GM21526 (cell line): ENCODE measurements around the gene CRYM.
A peak's percentile ranks its signal among the peaks of the same experiment; 100 is the strongest.
"Not testable (repeated sequence)": the region's sequence is repeated elsewhere in the genome, so short reads cannot be mapped to it uniquely, and the experiment has no call there.

Experiments
- ATAC-seq: cut with Tn5 transposase; IDR thresholded peaks from one replicate; pipeline ENCODE4 v1.9.1; 2021; ENCODE audit warnings: moderate library complexity; ENCODE audit not compliant: unreplicated experiment, low FRiP score

The CRYM gene

DNA sequence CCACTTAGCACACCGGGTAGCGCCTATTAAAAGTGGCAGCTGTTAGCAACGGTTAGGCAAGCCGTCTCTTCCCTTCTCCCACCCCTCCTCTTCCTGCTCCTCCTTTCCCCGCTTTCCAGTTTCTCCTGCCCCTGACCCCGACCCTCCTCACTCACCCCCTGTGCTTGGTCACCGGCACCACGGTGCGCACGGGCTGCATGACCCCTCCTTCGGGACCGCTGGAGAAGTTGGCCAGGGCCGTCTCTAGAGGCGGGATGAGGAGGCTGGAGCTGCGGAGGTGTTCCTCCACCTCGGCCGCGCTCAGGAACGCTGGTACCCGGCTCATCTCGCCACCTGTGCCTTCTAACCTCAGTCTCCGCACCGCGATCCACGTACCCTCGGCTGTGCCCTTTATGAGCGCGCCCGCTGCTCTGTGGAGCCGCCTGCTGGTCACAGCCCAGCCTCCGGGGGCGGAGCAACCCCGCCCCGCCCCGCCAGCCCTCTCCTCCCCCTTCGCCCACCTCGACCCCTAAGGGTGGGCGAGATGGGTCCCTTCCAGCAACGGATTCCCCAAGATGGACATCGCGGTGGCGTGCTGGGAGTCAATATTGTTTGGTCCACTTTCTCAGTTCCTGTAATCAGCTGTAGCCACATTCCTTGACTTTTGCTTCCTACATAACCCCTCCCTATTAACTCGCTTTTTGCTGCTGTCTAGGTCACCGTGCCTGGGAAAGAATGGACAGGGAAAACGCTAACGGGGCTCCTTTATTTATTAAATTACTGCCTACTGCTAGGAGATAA lies at the start of gene CRYM:
TSS of gene CRYM (minus strand) at position 364 of the 780 bp plus-strand sequence. CDS start at position 325, 39 bp downstream.
- ATAC-seq, result no peak

GRCh38 chr16:21327046-21327445 lies 49.0 kb upstream of the CRYM start:
- ATAC-seq, result no peak

- no peak for ATAC-seq
Observed at GRCh38 chr16:21326459-21326858, 48.4 kb upstream of the CRYM start.

GRCh38 chr16:21324267-21324666 lies 46.2 kb upstream of the CRYM start:
- no peak for ATAC-seq

DNA sequence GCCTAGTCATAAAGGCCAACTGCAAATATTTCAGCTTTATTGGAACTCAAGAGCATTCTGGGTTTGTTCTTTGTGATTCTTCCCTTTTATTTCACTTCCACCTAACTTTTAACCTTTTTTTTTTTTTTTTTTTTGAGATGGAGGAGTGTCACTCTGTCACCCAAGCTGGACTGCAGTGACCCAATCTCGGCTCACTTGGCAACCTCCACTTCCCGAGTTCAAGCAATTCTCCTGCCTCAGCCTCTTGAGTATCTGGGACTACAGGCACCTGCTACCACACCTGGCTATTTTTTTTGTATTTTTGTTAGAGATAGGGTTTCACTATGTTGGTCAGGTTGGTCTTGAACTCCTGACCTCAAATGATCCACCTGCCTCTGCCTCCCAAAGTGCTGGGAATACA lies 44.2 kb upstream of the CRYM start:
- ATAC-seq, result not testable (repeated sequence)

DNA sequence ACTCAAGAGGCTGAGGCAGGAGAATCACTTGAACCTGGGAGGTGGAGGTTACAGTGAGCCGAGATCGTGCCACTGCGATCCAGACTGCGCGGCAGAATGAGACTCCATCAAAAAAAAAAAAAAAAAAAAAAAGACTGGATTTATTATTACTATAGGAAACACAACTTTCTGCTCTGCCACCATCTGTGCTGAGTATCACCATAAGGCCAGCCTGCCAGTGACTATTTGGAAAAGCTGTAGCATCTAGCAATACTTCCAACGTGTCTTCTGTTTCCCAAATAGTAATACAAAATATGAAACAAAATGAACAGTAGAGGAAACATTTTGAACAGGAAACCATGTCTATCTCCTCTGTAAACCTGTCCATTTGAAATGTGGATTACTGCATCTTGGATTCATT lies 43.6 kb upstream of the CRYM start:
- no peak for ATAC-seq

DNA sequence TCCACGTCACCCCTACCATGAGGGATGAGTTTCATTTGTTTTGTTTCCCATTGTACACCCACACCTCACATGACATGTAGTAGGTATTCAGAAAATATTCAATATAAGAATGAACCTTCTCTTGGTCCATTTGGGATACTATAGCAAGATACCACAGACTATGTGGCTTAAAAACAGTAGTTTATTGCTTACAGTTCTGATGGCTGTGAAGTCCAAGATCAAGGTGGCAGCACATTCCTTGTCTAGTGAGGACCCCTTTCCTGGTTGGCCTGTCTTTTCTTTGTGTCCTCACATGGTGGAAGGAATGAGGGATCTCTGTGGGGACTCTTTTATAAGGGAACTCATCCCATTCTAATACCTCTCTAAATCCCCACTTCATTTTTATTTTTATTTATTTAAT lies 36.2 kb upstream of the CRYM start:
- no peak for ATAC-seq

DNA sequence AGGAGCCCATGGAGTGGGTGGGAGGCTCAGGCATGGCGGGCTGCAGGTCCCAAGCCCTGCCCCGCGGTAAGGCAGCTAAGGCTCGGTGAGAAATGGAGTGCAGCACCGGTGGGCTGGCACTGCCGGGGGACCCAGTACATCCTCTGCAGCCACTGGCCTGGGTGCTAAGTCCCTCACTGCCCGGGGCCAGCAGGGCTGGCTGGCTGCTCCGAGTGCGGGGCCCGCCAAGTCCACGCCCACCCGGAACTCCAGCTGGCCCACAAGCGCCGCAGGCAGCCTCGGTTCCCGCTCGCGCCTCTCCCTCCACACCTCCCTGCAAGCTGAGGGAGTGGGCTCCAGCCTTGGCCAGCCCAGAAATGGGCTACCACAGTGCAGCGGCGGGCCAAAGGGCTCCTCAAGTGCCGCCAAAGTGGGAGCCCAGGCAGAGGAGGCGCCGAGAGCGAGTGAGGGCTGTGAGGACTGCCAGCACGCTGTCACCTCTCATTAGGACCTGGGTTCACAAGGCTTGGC lies 34.8 kb upstream of the CRYM start:
- not testable (repeated sequence) for ATAC-seq

DNA sequence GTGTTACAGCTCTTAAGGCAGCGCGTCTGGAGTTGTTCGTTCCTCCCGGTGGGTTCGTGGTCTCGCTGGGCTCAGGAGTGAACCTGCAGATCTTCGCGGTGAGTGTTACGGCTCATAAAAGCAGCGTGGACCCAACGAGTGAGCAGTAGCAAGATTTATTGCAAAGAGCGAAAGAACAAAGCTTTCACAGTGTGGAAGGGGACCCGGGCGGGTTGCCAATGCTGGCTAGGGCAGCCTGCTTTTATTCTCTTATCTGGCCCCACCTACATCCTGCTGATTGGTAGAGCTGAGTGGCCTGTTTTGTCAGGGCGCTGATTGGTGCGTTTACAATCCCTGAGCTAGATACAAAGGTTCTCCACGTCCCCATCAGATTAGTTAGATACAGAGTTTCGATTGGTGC lies 34.0 kb upstream of the CRYM start:
- not testable (repeated sequence) for ATAC-seq

DNA sequence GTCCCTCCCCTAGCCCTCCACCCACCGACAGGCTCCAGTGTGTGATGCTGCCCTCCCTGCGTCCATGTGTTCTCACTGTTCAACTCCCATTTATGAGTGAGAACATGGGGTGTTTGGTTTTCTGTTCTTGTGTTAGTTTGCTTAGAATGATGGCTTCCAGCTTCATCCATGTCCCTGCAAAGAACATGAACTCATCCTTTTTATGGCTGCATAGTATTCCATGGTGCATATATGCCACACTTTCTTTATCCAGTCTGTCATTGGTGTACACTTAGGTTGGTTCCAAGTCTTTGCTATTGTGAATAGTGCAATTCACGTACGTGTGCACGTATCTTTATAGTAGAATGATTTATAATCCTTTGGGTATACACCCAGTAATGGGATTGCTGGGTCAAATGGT lies 28.6 kb upstream of the CRYM start:
- not testable (repeated sequence) for ATAC-seq

DNA sequence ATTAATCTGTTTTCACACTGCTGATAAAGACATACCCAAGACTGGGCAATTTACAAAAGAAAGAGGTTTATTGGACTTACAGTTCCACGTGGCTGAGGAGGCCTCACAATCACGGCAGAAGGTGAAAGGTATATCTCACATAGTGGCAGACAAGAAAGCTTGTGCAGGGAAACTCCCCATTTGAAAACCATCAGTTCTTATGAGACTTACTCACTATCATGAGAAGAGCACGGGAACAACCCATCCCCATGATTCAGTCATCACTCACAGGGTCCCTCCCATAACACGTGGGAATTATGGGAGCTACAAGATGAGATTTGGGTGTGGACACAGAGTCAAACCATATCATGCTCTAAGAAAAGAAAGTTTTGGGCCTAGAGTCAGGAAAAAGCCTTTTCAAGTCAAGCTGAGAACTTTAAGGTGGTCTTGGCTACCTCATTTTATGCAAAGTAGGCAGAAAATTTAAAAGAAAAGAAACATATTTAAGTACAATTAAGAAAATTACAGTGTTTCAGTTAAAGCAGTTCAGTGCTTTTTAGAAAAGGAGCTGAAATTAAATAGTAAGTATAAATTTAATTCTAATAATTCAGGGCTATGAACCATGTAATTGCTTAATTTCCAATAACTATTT lies 24.9 kb upstream of the CRYM start:
- ATAC-seq, result no peak

- no peak for ATAC-seq
Observed at GRCh38 chr16:21302454-21302853, 24.4 kb upstream of the CRYM start.

GRCh38 chr16:21301895-21302291 lies 23.8 kb upstream of the CRYM start:
- ATAC-seq, result no peak

- ATAC-seq, result peak; percentile 48
Observed at GRCh38 chr16:21301168-21301894, 23.2 kb upstream of the CRYM start.

DNA sequence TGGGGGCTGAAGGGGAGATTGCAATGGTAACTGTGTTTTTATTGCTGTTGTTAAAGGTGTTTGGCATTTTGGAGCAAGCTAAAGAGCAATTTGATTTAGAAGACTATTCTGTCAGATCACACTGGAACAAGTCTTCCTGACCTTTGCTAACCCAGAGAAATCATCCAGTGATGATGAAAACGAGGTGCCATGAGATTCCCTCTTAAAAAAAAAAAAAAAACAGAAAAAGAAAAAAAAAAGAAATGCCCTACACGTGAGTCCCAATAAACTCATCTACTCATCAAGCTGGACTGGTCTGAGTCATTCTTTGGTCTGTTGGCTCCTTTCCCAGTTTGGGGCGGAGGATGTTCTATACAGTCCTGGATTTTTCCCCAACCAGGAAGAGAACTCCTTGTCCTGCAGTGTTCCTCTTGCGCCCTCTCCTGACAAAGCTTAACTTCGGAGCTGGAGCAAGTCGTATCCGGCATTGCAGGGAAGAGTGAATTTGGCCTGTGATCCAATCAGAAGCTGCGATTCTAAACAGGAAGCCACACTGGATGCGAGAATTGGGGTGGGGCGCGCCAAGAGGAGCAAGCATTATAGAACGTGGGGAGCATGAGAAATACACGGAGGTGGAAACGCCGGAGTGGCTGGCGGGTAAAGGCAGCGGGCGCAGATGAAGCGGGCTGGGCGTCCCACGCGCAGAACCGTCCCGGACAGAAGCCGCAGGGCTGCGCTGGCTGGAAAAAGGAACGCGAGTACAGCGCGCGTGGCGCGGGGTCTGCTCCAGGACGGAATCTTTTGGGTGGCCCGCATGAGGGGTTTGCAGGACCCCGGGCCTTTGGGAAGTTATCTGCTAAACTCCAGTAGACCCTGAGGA lies 22.4 kb upstream of the CRYM start:
- ATAC-seq, result peak; percentile 55

DNA sequence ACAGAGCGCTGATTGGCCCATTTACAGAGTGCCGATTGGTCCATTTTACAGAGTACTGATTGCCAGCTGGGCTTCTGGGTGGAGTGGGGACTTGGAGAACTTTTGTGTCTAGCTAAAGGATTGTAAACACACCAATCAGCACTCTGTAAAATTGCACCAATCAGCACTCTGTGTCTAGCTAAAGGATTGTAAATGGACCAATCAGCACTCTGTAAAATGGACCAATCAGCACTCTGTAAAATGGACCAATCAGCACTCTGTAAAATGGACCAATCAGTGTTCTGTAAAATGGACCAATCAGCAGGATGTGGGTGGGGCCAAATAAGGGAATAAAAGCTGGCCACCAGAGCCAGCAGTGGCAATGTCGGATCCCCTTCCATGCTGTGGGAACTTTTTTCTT lies 11.7 kb upstream of the CRYM start:
- not testable (repeated sequence) for ATAC-seq

DNA sequence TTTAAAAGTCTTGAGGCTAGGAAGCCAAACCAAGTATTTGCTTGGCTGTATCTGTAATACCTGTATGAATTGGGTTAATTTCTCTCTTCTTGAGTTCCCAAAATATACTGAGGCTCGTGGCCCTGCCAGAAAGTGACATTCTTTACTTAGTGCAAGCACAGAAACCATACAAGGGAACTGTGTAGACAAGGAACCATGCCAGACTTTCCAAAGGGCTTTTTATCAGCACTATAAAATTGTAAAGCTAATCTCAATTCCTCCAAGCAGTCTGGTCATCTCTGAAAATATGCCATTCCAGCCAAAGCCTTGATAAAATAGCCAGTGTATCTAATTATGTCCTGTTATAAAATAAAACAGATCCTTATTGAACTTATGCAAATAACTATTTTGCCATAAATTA lies 7.2 kb upstream of the CRYM start:
- no peak for ATAC-seq

GRCh38 chr16:21284414-21284813 lies 6.3 kb upstream of the CRYM start:
- ATAC-seq, result no peak

DNA sequence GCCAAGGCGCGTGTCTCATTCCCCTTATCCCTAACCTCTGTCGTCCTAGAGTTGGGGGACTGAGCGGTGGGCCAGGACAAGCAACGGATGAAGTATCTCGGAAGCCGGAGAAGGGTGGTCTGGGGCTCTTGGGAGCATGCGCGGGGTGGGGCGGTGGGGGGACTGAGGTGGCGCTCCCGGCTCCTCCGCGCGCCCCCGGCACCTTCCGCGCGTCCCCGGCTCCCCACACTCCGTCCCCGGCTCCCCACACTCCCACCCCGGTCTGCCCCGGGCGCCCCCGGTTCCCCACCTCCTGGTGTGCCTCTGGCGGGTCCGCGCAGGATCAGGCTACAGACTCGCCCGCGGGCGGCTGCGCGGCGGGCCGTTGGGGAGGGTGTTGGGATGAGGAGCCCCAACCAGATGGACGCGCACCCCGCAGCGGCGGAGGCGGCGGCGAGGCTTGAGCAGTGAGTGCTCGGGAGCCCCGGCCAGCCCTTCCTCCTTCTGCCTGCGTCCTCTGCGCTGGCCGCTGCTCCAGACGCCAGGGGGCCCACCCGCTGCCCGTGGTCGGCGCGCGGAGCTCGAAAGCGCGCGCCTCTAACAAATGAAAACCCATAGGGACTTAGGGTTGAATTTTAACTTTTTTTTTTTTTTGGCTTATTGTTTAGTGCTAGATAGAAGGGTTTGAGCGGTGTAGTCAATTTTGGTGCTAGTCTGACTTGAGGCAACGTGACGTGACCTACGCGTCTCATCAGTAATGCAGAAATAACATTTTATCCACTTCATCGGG lies 5.6 kb upstream of the CRYM start:
- ATAC-seq, result no peak
